Activated CD8-positive, alpha-beta memory T cell treated with anti-CD3 and anti-CD28 coated beads, Interleukin-2, amount 50 U/mL, for 4 hours (primary cell): ENCODE measurements around the gene ACADVL.
"Not testable (repeated sequence)": the region's sequence is repeated elsewhere in the genome, so short reads cannot be mapped to it uniquely, and the experiment has no call there.

Experiments used
- DNase-seq: peaks from one replicate; pipeline ENCODE4 v3.0.0-alpha.2; 2020

The ACADVL gene

DNA sequence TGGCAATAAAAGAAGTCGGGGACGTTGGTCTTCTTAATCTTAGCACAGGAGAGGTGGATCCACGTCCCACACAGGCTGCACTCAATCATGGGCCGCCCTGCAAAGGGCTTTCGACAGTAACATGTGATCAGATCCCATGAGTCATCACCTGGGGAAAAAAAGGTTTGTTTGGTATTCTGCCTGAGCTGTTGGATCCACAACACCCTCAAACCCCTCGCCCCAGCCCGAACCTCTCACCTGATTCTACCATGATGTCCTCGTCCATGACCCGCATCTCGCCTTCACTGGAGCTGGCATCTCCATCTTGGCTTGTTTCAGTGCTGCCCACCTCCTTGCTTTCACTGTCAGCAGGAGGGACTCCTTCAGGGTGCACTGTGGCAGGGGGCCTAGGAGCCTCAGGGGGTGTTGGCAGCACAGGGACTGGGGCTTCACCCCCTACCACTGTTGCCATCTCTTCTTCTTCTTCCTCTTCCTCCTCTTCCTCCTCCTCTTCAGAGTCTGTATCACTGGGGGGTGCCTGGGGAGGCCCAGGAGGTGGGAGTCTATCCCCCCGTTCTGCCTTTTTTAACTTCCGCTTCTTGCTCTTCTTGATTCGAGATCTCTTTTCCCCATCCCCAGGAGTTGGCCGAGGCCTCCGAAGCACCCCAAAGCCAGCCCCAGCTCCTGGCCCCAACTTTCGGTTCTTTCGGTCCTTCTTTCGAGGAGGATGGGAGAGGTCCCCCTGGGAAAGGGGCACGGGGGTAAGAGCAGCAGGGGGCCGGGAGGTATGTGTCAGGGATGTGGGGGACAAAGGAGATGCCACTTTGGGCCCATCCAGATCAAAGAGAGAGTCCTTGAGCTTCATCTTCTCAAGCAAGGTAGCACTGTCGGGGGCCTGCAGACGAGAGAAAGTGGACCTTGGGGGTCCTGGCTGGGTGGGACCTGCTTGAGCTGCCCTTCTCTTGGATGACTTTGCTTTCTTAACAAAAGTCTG, 16.2 kb downstream of the ACADVL start:
- no peak for DNase-seq

DNA sequence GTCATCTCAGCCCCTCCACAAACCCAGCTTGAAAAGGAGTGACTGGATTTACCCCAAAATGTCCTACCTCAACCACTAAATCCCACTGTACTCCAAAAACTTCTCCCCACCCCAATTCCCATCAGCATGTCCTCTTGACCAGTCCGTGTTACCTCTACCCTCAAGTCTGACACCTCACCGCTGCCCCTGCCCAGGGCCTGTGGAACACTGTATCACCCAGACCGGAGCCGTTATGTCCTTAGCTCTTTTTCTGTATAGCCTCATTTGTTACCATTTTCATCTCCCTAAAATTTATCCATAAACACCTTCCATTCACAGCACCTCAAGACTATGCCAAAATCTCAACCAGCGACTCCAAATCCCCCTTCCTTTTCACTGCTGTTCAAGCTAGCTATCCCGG, 17.1 kb downstream of the ACADVL start:
- DNase-seq, result no peak

- DNase-seq, result no peak
These were observed 17.6 kb downstream of the ACADVL start for GRCh38 chr17:7237266-7237760.

GRCh38 chr17:7237761-7238419, 18.2 kb downstream of the ACADVL start:
- DNase-seq, result peak; percentile 87

GRCh38 chr17:7238420-7239090, 18.8 kb downstream of the ACADVL start:
- DNase-seq, result no peak

GRCh38 chr17:7239091-7240027, 19.6 kb downstream of the ACADVL start, which contains the start of gene PHF23:
TSS of gene PHF23 (minus strand) at chr17:7239457. CDS start at chr17:7239279, 178 bp downstream.
- peak; percentile 96 for DNase-seq

GRCh38 chr17:7240375-7240774, 20.6 kb downstream of the ACADVL start:
- DNase-seq, result no peak

DNA sequence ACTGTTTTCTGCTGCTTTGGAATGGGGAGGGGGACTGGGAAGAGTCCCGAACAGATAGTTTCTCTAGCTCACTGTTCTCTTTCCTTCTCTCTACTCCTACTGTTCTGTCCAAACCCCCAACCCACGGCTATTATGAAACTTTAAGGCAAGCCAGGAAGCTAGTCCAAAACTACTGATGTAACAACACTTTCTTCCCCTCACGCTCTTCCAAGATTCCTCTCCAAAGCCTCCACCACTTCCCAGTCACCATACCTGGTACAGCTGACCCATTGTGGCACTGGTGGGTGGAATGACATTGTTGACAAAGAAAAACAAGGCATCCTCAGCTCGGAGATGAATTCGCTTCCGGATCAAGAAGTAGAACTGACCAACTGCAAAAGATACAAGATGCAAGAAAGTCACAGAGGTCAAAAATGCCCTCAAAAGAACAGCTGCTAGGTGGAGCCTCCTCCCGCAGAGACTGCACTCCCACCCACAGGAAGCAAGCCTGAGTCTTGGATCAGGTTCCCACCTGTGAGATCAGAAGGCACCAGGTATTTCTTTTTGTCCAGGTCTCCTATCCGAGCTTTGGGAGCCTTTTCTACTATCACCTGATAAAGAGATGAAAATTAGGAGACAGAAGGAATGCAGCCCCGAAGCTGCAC, 21.5 kb downstream of the ACADVL start:
- DNase-seq, result no peak

GRCh38 chr17:7241783-7242716, 22.3 kb downstream of the ACADVL start, which contains the start of gene GABARAP:
TSS of gene GABARAP (minus strand) at chr17:7242449. CDS start at chr17:7242330, 119 bp downstream.
- peak; percentile 92 for DNase-seq

DNA sequence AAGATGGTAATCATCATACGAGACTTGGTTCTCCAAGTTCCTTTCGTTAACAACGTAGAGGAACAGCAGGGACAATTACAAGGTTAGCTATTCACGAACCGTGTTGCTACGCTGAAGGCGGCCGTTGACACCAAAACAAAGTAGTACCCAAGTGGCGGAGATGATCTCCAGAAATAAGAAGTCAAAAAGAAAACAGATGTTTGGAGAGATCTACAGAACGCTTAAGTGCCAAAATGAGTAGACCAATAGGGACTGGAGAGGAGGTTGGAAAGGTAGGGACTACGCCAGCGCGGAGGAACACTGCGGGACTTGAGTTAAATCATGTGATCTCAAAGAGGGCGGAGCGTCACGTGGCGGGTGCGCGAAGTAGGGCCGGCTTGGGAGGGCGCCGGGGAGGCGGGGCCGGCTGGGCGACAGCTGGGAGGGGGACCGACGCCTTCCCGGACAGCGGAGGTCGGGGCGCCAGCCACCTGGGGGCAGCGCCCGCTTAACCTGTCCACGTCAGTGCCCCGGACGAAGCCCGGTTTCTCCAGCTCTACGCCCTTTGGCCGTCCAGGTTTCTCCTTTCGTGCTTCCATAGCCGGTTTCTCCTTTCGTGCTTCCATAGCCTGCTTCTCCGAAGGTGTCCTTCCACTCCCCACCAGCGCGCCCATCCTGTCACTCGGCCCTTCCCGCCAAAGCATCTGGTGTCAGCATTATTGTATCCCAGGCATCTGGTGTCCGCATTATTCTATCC, 23.1 kb downstream of the ACADVL start:
- DNase-seq, result peak; percentile 91

- DNase-seq, result no peak
These were observed 23.7 kb downstream of the ACADVL start for GRCh38 chr17:7243453-7243729.

DNA sequence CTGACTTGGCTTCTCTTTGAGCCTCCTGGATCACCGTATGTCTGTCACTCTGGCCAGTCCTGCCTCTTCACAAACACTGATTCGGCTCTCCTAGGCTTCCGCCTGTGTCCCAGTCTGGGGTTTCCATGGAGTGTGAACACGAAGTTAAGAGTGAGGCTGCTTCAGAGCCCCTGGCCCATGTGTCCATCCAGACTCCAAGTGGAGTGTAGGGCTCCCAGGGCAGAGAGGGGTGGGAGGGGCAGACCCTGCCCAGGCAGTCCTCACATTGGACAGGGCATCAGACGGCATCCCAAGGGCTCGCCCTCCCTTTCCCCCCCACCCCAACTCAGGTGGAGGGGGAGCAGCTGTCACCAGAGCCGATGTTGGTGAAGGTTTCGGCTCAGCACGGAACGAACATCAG, 24.1 kb downstream of the ACADVL start:
- not testable (repeated sequence) for DNase-seq

DNA sequence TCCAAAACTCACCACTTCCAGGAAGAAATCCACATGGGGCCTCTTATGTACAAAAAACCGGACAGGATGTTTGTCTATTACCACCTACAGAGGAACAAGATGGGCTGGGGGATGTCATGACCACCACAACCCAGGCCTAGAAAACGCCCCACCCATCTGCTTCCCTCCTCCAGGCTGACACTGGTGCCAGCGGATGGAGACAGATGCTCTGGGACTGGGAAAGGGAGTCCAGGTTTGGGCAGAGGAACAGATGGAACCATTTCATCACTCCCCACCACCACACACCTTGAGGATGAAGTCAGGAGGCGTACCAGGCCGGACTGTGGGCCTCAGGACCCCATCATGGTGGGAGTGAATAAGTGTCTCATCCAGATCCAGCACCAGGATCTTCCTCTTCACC, 27.0 kb downstream of the ACADVL start:
- DNase-seq, result no peak

- no peak for DNase-seq
These were observed 29.1 kb downstream of the ACADVL start for GRCh38 chr17:7248796-7249195.

DNA sequence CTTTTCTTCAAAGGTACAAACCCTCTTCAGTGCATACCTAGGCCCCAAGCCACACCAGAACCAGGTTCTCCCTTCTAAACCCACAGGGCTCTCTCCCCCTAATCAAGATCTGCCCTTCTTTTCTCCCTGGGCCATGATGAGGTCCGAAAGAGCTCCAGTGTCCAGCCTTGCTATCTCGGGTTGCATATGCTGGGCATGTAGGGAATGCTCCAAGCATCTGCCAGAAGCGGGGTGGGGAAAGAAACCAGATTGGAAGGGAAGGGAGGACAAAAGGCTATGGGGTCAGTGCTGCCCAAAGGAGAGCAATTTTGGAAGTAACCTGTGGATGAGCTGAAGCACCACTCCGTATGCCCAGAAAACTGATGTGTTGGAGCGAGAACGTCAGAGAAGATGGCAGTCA, 29.5 kb downstream of the ACADVL start:
- no peak for DNase-seq

DNA sequence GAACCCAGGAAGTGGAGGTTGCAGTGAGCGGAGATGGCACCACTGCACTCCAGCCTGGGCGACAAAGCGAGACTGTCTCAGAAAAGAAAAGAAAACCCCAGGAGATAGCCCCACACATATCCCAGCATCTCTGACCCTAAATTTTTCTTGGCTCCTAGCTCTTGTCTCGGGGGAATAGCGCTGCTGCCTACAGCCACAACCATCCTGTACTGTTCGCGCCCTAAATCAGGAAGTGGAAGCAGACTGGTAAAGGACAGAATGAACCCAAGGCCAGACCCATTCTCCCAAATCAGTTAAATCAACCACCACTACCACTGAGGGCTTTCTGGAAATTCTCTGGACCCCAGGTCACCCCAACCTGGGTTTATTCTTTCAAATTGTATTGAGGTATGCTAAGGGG, 30.1 kb downstream of the ACADVL start:
- DNase-seq, result no peak

DNA sequence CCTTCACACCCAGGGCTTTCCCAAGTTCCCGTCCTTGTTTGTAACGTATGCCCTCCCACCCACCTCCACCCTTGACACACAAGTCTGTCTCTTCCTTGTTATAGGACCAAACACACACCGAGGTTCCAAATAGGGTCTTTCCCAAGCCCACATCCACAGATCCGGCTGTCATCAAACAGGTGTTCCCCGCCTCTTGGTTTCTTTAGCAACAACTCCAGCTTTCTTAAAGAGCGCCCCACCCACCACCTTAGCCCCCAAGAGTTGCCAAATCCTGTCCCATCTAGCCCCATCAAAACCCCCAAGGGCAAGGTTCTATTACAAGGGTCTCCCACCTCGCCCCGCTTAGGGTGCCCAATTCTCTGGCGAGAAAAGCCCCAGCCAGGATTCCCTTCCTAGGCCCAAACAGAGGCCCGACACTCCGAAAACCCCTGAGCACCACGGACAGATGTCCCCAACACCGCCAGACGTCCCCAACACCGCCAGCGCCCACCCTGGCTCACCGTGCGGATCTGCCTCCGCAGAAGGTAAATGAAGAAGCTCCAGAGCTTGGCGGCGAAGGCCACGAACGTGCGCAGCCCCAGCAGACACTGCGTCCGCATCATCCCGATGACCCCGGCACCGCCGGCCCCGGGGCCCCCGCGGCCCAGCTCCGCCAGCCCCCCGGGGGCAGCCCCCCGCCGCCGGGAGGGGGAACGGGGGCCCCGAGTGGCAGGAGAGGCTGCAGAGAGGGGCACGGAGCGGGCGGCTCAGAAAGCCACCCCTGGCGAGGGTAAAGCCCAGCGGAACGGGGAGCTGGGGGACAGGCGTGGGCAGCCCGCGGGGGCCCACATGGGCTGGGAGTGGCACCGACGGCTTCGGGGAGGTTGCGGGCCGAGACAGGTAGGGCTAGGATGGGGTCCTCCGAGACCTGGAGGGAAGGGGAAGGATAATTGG, 31.2 kb downstream of the ACADVL start:
- peak; percentile 35 for DNase-seq

GRCh38 chr17:7251661-7252175, 32.0 kb downstream of the ACADVL start, which contains the start of gene CTDNEP1:
TSS of gene CTDNEP1 (minus strand) at chr17:7251734. CDS start at chr17:7251296, 438 bp downstream.
- DNase-seq, result peak; percentile 98
